ENCODE results near the gene IGSF9B.

IGSF9B gene

GRCh38 chr11:133969112-133969511 is 12.3 kb upstream of the IGSF9B start:
- no peak overlapping the region for H2AFZ ChIP-seq (ENCODE audit: low read depth)
- no peak overlapping the region for H3K4me3 ChIP-seq (IDR thresholded peaks at IDR 0.05; ENCODE audit: insufficient read depth, low read depth, low read length)
- no peak overlapping the region for H3K9ac ChIP-seq
- TF ChIP-seq CTCF (conservative IDR thresholded peaks at IDR 0.05; ENCODE audit: low read depth, low read length): no peak
- H3K36me3 ChIP-seq (ENCODE audit: insufficient read depth): no peaks in the 10 kb centered on the region
- no peak overlapping the region for H3K27ac ChIP-seq
- H3K27me3 ChIP-seq (ENCODE audit: insufficient read depth, low read depth): no peaks in the 10 kb centered on the region
- H3K79me2 ChIP-seq (ENCODE audit: insufficient read depth, low read depth): no peaks in the 10 kb centered on the region
- H4K20me1 ChIP-seq (ENCODE audit: insufficient read depth): no peaks in the 10 kb centered on the region
- no peaks in the 10 kb centered on the region for H3K4me1 ChIP-seq (ENCODE audit: low read depth, poor library complexity, severe bottlenecking)
- H3K4me2 ChIP-seq: no peak overlapping the region

DNA sequence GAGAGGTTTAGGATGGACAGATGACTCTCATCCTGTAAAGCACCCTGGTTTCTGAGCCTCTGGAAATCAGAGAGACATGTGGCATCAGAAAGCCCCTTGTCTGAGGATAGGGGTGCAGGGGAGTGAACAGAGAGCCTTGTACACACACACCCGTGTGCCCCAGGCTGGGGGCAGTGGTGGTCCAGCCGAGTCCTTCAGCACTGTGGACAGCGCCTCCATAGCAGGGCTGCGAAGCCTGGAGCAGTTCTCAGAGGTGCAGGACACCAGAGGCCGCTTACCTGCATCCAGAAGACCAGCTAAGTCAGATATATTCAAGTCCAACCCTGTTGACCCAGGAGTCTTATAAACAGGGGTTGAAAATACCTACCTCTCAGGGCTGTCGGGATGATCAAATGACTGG is 11.5 kb upstream of the IGSF9B start:
- H3K27ac ChIP-seq: no peak overlapping the region
- no peak overlapping the region for H3K9ac ChIP-seq
- H3K4me2 ChIP-seq: no peak overlapping the region
- TF ChIP-seq CTCF (conservative IDR thresholded peaks at IDR 0.05; ENCODE audit: low read depth, low read length): no peak
- no peaks in the 10 kb centered on the region for H3K4me1 ChIP-seq (ENCODE audit: low read depth, poor library complexity, severe bottlenecking)
- H3K36me3 ChIP-seq (ENCODE audit: insufficient read depth): no peaks in the 10 kb centered on the region
- H3K79me2 ChIP-seq (ENCODE audit: insufficient read depth, low read depth): no peaks in the 10 kb centered on the region
- no peak overlapping the region for H2AFZ ChIP-seq (ENCODE audit: low read depth)
- H3K4me3 ChIP-seq (IDR thresholded peaks at IDR 0.05; ENCODE audit: insufficient read depth, low read depth, low read length): no peak overlapping the region
- no peaks in the 10 kb centered on the region for H3K27me3 ChIP-seq (ENCODE audit: insufficient read depth, low read depth)
- H4K20me1 ChIP-seq (ENCODE audit: insufficient read depth): no peaks in the 10 kb centered on the region

- Histone ChIP-seq H3K4me1 (ENCODE audit: low read depth, poor library complexity, severe bottlenecking) (no peaks in the 10 kb centered on the region), H4K20me1 (ENCODE audit: insufficient read depth) (no peaks in the 10 kb centered on the region), H3K27me3 (ENCODE audit: insufficient read depth, low read depth) (no peaks in the 10 kb centered on the region), H3K27ac (no peak overlapping the region), H2AFZ (ENCODE audit: low read depth) (no peak overlapping the region), H3K4me2 (no peak overlapping the region), H3K36me3 (ENCODE audit: insufficient read depth) (no peaks in the 10 kb centered on the region), H3K4me3 (IDR thresholded peaks at IDR 0.05; ENCODE audit: insufficient read depth, low read depth, low read length) (no peak overlapping the region), H3K79me2 (ENCODE audit: insufficient read depth, low read depth) (no peaks in the 10 kb centered on the region), H3K9ac (no peak overlapping the region)
- no peak for TF ChIP-seq CTCF (conservative IDR thresholded peaks at IDR 0.05; ENCODE audit: low read depth, low read length)
Observed at GRCh38 chr11:133967599-133968238, 11.0 kb upstream of the IGSF9B start.

- H4K20me1 ChIP-seq (ENCODE audit: insufficient read depth): no peaks in the 10 kb centered on the region
- no peak overlapping the region for H3K4me3 ChIP-seq (IDR thresholded peaks at IDR 0.05; ENCODE audit: insufficient read depth, low read depth, low read length)
- no peaks in the 10 kb centered on the region for H3K4me1 ChIP-seq (ENCODE audit: low read depth, poor library complexity, severe bottlenecking)
- no peaks in the 10 kb centered on the region for H3K79me2 ChIP-seq (ENCODE audit: insufficient read depth, low read depth)
- no peak overlapping the region for H2AFZ ChIP-seq (ENCODE audit: low read depth)
- no peaks in the 10 kb centered on the region for H3K27me3 ChIP-seq (ENCODE audit: insufficient read depth, low read depth)
- no peak overlapping the region for H3K27ac ChIP-seq
- no peak; the same call in 1 of the 2 replicates for TF ChIP-seq CTCF (conservative IDR thresholded peaks at IDR 0.05; ENCODE audit: low read depth, low read length)
- H3K4me2 ChIP-seq: no peak overlapping the region
- no peaks in the 10 kb centered on the region for H3K36me3 ChIP-seq (ENCODE audit: insufficient read depth)
- H3K9ac ChIP-seq: no peak overlapping the region
Observed at GRCh38 chr11:133966921-133967598, 10.3 kb upstream of the IGSF9B start.
